ENCODE measurements around the gene CAMK2B. TPM values are rescaled to one million over a fixed set of nuclear protein-coding genes. Genes with fewer than 3 reads are reported as not detected.

CAMK2B gene
- total and polyA plus RNA-seq, 2 experiments from 2014 or later = not detected

- no peak overlapping the region for H3K4me3 Mint-ChIP-seq
- no peaks in the 10 kb centered on the region for H3K9me3 Mint-ChIP-seq
- DNase-seq (ENCODE audit: low spot score) (no peak), ATAC-seq (no peak)
- no peak overlapping the region for H3K27ac ChIP-seq (ENCODE audit: low read depth)
- no peak for TF ChIP-seq NANOG (IDR thresholded peaks at IDR 0.05; ENCODE audit: borderline replicate concordance)
- no peak for TF ChIP-seq CREB1 (CRISPR knock-in tag; IDR thresholded peaks at IDR 0.05; ENCODE audit: low read depth)
- TF ChIP-seq POLR2AphosphoS5 (IDR thresholded peaks at IDR 0.05; ENCODE audit: low read depth) = no peak
- peaks cover 4% of the 10 kb centered on the region for H3K4me1 Mint-ChIP-seq
- no peak overlapping the region for H3K4me2 ChIP-seq
- H3K36me3 ChIP-seq (ENCODE audit: insufficient read depth) = no peaks in the 10 kb centered on the region
- H3K4me3 ChIP-seq = no peak overlapping the region
- no peaks in the 10 kb centered on the region for H3K79me2 ChIP-seq (replicated peaks; ENCODE audit: insufficient read depth)
- no peaks in the 10 kb centered on the region for H3K36me3 Mint-ChIP-seq (ENCODE audit: low read depth)
- no peaks in the 10 kb centered on the region for H3F3A ChIP-seq (replicated peaks; ENCODE audit: low read depth)
- H3K27me3 Mint-ChIP-seq (ENCODE audit: insufficient read depth, low read depth, poor library complexity) = peaks cover 8% of the 10 kb centered on the region
- no peak overlapping the region for H3K27ac Mint-ChIP-seq
- H2AFZ ChIP-seq = no peak overlapping the region
- H3K9me2 ChIP-seq (ENCODE audit: insufficient read depth) = no peaks in the 10 kb centered on the region
- H3K4me1 ChIP-seq (ENCODE audit: insufficient read depth) = no peaks in the 10 kb centered on the region
- no peaks in the 10 kb centered on the region for H4K20me1 ChIP-seq (replicated peaks; ENCODE audit: insufficient read depth)
- H3K27me3 ChIP-seq (ENCODE audit: insufficient read depth) = no peaks in the 10 kb centered on the region
Measured at GRCh38 chr7:44230286-44230685, 95.1 kb downstream of the CAMK2B start.

GRCh38 chr7:44229546-44230105 lies 95.8 kb downstream of the CAMK2B start:
- H3K27me3 Mint-ChIP-seq (ENCODE audit: insufficient read depth, low read depth, poor library complexity) = peaks cover 8% of the 10 kb centered on the region
- no peaks in the 10 kb centered on the region for H3K36me3 Mint-ChIP-seq (ENCODE audit: low read depth)
- Histone ChIP-seq H3K79me2 (replicated peaks; ENCODE audit: insufficient read depth) (no peaks in the 10 kb centered on the region), H3K27ac (ENCODE audit: low read depth) (no peak overlapping the region), H3K9me2 (ENCODE audit: insufficient read depth) (no peaks in the 10 kb centered on the region), H2AFZ (no peak overlapping the region), H4K20me1 (replicated peaks; ENCODE audit: insufficient read depth) (no peaks in the 10 kb centered on the region), H3F3A (replicated peaks; ENCODE audit: low read depth) (no peaks in the 10 kb centered on the region), H3K36me3 (ENCODE audit: insufficient read depth) (no peaks in the 10 kb centered on the region), H3K4me2 (no peak overlapping the region), H3K4me3 (no peak overlapping the region), H3K4me1 (ENCODE audit: insufficient read depth) (no peaks in the 10 kb centered on the region), H3K27me3 (ENCODE audit: insufficient read depth) (no peaks in the 10 kb centered on the region)
- peaks cover 4% of the 10 kb centered on the region for H3K4me1 Mint-ChIP-seq
- H3K27ac Mint-ChIP-seq = no peak overlapping the region
- no peak overlapping the region for H3K4me3 Mint-ChIP-seq
- DNase-seq (ENCODE audit: low spot score) (no peak), ATAC-seq (no peak)
- no peaks in the 10 kb centered on the region for H3K9me3 Mint-ChIP-seq
- TF ChIP-seq STAT1 (IDR thresholded peaks at IDR 0.05; ENCODE audit: unreplicated experiment) = no peak
- no peak for TF ChIP-seq CTCF (conservative IDR thresholded peaks at IDR 0.05; ENCODE audit: low read depth in 2 of 2)
- no peak for TF ChIP-seq CREB1 (CRISPR knock-in tag; IDR thresholded peaks at IDR 0.05; ENCODE audit: low read depth)
- no peak for TF ChIP-seq JUNB (IDR thresholded peaks at IDR 0.05; ENCODE audit: unreplicated experiment)
- no peak for TF ChIP-seq POLR2AphosphoS5 (IDR thresholded peaks at IDR 0.05; ENCODE audit: low read depth)
- TF ChIP-seq ZNF114 (CRISPR knock-in tag; IDR thresholded peaks at IDR 0.05) = no peak
- no peak for TF ChIP-seq ZNF462 (CRISPR knock-in tag; IDR thresholded peaks at IDR 0.05)
- no peak for TF ChIP-seq REST (IDR thresholded peaks at IDR 0.05; ENCODE audit: unreplicated experiment)
- TF ChIP-seq NANOG (IDR thresholded peaks at IDR 0.05; ENCODE audit: borderline replicate concordance) = no peak
- TF ChIP-seq ZNF331 (CRISPR knock-in tag; IDR thresholded peaks at IDR 0.05; ENCODE audit: low read depth) = no peak

Measured in GM23338 (cell line).